ENCODE measurements around the gene MMS19. TPM values are rescaled to one million over a fixed set of nuclear protein-coding genes. Genes with fewer than 3 reads are reported as not detected.

Gene MMS19
- total RNA-seq, 2 experiments from 2014 or later = 60.6 to 66.3 TPM

DNA sequence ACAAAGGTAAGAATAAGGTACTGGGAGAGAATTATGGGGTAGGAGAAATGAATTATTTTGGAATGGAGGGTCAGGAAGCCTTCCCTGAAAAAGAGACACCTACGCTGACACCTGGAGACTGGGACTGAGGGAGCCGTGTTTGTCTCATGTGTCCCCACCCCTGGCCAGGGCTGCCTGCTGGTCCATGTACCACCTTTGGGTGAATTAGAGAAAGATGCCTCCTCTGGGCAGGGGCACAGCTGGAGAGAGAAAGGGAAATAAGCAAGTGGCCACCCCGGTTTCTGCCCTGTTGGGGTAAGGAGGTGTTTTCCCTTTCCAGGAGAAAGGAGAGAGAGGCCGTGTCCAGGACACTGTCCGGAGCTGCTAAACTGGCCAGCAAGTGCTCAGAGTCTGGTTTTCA, 22.3 kb upstream of the MMS19 start:
- DNase-seq = no peak
- no peak overlapping the region for H3K4me3 Mint-ChIP-seq
- H3K27me3 Mint-ChIP-seq = peaks cover 17% of the 10 kb centered on the region
- POLR2A ChIA-PET = no interaction called here
- H3K27ac Mint-ChIP-seq = no peak overlapping the region
- CTCF ChIA-PET = no interaction called here
- no peaks in the 10 kb centered on the region for H3K9me3 Mint-ChIP-seq
- H3K36me3 Mint-ChIP-seq (ENCODE audit: low read depth) = no peaks in the 10 kb centered on the region
- H3K4me1 Mint-ChIP-seq = no peaks in the 10 kb centered on the region

DNA sequence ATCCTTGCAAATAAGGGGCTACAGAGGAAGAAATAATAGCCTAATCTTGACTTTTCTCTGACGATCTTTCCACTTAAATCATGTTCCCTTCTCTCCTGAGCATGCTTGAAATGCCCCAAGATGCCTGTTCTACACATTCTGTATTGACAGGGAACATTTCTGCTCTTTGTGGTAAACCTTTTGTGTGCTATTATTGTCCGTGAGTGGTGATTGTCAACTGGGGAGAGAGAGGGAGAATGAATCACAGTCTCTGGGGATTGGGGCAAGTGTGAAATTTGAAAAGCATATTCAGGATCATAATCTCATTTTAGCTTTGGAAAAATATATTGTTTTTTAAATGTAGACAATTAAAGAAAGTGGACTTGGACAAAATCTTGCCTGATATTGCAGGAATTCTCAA, 21.1 kb upstream of the MMS19 start:
- CTCF ChIA-PET = no interaction called here
- no peak overlapping the region for H3K27ac Mint-ChIP-seq
- no peaks in the 10 kb centered on the region for H3K9me3 Mint-ChIP-seq
- DNase-seq = no peak
- H3K36me3 Mint-ChIP-seq (ENCODE audit: low read depth) = no peaks in the 10 kb centered on the region
- POLR2A ChIA-PET = no interaction called here
- H3K27me3 Mint-ChIP-seq = peaks cover 25% of the 10 kb centered on the region
- H3K4me3 Mint-ChIP-seq = no peak overlapping the region
- H3K4me1 Mint-ChIP-seq = no peaks in the 10 kb centered on the region

DNA sequence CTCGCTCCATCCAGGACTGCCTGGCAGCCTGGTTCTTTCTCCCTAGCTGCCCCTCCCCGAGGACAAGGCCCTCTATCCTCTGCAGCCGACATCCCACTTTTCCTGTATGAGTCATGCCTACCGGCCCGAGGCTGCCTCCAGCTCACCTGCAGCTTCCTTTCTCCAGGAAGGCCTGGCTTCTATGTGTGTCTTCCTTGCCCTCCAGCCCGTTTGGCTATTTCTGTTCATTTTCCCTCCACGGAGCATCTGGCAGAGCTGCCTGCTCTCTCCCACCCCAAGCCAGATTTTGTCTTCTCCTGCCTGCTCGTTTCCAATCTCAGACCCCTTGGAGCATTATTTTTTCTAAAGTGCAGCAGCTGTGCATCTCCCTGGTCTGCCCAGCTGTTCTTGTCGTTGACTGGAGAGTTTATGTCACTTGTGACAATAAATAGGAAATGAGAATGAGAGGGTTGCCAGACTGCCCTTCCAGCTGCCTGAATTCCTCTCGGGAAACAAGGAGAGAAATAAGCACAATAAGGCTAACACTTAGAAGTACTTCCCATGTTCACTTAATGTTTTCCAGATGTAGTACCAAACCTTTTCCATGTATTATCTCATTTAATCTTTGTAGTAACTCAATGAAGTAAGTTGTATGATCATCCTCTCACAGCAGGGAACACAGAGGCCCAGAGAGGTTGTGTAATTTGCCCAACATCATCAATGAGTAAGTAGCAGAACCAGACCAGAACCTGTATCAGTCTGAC, 20.2 kb upstream of the MMS19 start:
- H3K27me3 Mint-ChIP-seq = peaks cover 30% of the 10 kb centered on the region
- no peak overlapping the region for H3K27ac Mint-ChIP-seq
- H3K4me1 Mint-ChIP-seq = no peaks in the 10 kb centered on the region
- DNase-seq = no peak
- H3K9me3 Mint-ChIP-seq = no peaks in the 10 kb centered on the region
- ChIA-PET CTCF (no interaction called here), POLR2A (no interaction called here)
- H3K36me3 Mint-ChIP-seq (ENCODE audit: low read depth) = no peaks in the 10 kb centered on the region
- H3K4me3 Mint-ChIP-seq = no peak overlapping the region

DNA sequence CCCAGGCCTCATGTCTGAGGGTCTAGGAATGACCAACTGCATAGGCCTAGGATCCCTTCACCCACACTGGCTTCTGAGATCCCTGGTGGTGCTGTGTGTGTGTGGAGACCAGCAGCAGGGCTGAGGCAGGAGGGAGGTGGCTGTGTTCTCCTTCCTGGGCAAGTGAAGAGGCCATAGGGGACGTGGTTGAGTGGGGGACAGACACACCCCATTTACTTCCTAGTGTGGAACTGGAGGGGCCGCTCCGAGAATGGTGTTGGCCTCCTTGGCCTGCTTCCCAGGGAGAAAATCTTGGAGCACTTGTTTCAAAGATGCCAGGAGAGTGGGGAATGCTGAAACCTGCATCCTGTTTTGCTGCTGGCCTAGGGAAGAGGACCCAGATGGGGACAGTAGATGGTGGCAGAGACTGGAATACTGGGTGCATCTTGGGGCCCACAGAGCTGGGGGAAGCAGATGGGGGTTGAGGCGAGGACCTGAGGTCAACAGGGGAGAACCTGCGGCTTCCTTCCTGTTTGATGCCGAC, 19.6 kb upstream of the MMS19 start:
- Mint-ChIP-seq H3K27ac (no peak overlapping the region), H3K9me3 (no peaks in the 10 kb centered on the region), H3K27me3 (peaks cover 31% of the 10 kb centered on the region), H3K36me3 (ENCODE audit: low read depth) (no peaks in the 10 kb centered on the region), H3K4me3 (no peak overlapping the region), H3K4me1 (no peaks in the 10 kb centered on the region)
- POLR2A ChIA-PET = no interaction called here
- CTCF ChIA-PET = no interaction called here
- DNase-seq = no peak

DNA sequence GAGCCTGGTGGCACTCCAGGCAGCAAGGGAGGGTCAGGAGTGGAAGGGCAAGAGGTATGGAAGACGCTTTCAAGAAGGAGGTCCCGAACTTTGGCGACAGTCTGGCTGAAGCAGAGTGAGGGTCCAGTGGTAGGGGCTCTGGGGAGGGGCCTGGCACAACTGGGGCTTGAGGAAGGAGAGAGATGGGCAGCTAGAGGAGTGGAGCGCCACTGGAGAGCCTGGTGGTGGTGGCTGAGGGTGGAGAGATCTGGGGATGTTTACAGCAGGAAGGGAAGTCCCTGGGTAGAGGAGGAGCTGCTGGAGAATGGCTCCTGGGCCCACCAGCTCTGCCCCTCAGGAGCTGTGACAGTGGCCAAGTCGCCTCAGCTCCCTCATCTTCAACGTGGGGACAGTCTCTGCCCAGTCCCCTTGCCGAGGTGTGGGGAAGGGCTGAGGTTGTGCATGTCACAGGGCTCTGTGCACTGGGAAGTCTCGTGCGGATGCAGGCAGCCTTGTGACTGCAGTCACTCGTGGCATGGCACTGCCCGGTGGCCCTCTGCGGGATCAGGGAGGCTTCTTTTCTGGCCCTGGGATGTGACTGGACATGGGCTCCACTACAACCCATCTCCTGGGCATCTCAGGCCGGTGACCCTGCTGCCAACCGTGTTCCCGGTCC, 19.0 kb upstream of the MMS19 start:
- H3K27me3 Mint-ChIP-seq = peaks cover 27% of the 10 kb centered on the region
- no peaks in the 10 kb centered on the region for H3K9me3 Mint-ChIP-seq
- ChIA-PET POLR2A (no interaction called here), CTCF (no interaction called here)
- no peaks in the 10 kb centered on the region for H3K4me1 Mint-ChIP-seq
- H3K27ac Mint-ChIP-seq = no peak overlapping the region
- no peak for DNase-seq
- H3K36me3 Mint-ChIP-seq (ENCODE audit: low read depth) = no peaks in the 10 kb centered on the region
- no peak overlapping the region for H3K4me3 Mint-ChIP-seq

DNA sequence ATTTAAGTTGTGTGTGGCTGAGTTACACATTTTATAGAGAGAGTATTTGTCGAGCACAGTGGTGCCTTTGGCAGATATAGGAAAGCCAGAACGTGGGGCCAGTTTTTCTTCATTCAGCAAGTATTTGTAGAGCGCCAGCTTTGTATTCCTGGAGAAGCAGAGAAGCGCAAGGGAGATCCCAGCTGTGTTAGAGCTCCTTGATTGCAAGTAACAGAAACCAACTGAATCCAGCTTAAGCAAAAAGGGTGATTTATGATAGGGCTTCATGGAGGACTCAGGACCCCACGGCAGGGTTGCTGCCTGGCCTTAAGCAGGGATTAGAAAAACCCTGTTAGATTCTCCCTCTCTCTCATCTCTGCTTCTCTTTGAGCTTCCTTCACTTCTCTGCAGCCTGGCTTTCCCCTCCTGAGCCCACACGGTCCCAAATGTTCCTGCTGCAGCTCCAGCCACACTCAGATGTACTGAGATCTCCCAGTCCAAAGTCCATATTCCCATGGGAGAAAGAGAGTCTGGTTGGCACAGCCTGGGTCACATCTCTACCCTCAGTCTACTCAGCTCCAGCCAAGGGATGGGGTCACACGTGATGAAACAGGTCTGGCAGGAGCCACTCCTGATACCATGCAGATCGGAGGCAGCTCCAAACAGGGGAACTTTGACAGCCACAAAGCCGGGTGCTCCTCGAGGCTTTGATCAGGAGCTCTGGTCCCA, 17.2 kb upstream of the MMS19 start:
- ChIA-PET CTCF (interaction anchor here (1.5 kb wide), 1 partner anchor 18 kb away, joined by 9 read pairs; no protein-coding TSS in a partner anchor), POLR2A (no interaction called here)
- no peaks in the 10 kb centered on the region for H3K9me3 Mint-ChIP-seq
- H3K4me3 Mint-ChIP-seq = no peak overlapping the region
- no peaks in the 10 kb centered on the region for H3K36me3 Mint-ChIP-seq (ENCODE audit: low read depth)
- H3K27me3 Mint-ChIP-seq = peaks cover 26% of the 10 kb centered on the region
- H3K27ac Mint-ChIP-seq = no peak overlapping the region
- no peak for DNase-seq
- H3K4me1 Mint-ChIP-seq = no peaks in the 10 kb centered on the region

DNA sequence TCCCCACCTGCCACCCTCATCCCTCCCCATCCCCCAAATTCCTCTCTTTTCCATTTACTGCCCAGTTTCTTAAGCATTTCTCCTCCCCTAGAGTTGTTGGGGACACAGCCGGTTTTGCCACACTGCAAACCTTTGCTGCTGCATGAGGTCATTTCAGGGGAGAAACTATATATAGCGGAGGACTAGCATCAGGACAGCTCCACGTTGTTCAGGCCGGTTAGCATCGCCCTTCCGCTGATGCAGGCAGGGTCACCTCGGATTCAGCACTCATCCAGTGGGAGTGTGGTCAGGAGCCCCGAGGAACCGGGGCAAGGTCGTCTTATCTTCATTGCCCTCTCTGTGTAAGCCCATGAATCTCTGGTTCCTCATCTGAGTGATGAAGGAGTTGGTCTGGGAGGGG, 16.1 kb upstream of the MMS19 start:
- H3K27ac Mint-ChIP-seq = no peak overlapping the region
- ChIA-PET CTCF (interaction anchor here (1.5 kb wide), 1 partner anchor 19 kb away, joined by 9 read pairs; no protein-coding TSS in a partner anchor), POLR2A (no interaction called here)
- H3K27me3 Mint-ChIP-seq = peaks cover 22% of the 10 kb centered on the region
- no peaks in the 10 kb centered on the region for H3K4me1 Mint-ChIP-seq
- H3K9me3 Mint-ChIP-seq = no peaks in the 10 kb centered on the region
- no peaks in the 10 kb centered on the region for H3K36me3 Mint-ChIP-seq (ENCODE audit: low read depth)
- no peak overlapping the region for H3K4me3 Mint-ChIP-seq
- DNase-seq = no peak

DNA sequence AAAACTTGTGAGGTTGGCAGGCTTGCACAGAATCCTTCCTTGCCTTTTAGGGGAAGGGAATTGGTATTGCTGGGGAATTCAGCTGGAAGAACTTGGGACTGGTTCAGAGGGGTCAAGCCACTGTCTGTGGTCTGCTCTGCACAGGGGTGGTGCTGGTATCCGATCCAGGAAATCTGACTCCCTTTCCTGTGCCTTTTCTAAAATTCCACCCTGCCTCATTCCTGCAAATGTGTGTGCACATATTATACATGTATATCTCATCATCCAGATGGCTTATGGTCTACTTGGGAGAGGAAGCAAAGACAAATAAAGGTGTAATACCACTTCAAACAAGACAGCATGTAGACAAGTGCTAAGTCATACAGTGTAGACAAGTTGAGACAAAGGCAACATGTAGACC, 14.8 kb upstream of the MMS19 start:
- POLR2A ChIA-PET = no interaction called here
- H3K36me3 Mint-ChIP-seq (ENCODE audit: low read depth) = no peaks in the 10 kb centered on the region
- H3K4me1 Mint-ChIP-seq = no peaks in the 10 kb centered on the region

DNA sequence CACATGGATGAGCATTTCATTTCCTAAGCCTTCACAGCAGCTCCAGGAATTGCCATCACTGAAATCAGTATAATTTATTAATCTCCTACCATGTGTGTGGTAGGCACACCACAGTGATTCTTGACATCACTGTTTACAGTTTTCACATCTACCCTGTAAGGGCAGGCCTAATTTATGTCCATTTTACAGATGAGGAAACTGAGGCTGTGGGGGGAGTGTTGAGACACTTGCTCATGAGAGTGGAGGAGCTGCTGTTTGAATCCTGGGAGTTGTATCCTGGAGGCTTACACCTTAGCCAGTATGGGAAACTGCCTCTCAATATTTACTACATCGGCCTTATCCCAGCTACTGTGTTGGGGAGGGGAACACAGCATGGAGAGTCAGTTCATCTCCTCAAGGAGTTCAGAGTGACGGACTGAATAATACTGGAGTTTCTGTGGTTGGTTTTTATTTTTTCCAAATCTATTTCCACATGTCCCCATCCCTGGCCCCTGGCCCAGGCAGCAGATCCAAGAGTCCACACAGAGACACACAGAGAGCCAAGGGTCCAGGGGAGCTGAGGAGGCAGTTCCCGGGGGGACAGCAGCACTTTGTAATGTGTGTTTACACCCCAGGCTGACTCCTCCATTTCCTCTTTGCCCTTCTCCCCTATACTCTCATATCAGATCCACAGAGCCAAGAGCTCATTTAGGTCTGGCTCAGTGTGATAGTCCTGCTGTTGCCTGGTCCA, 13.7 kb upstream of the MMS19 start:
- Mint-ChIP-seq H3K27ac (no peak overlapping the region), H3K4me3 (no peak overlapping the region), H3K4me1 (no peaks in the 10 kb centered on the region), H3K27me3 (peaks cover 26% of the 10 kb centered on the region), H3K9me3 (no peaks in the 10 kb centered on the region), H3K36me3 (ENCODE audit: low read depth) (no peaks in the 10 kb centered on the region)
- POLR2A ChIA-PET = no interaction called here
- no peak for DNase-seq
- CTCF ChIA-PET = no interaction called here

More for the DNA sequence above, 14.8 kb upstream of the MMS19 start:
- no peak overlapping the region for H3K27ac Mint-ChIP-seq
- CTCF ChIA-PET = no interaction called here
- H3K9me3 Mint-ChIP-seq = no peaks in the 10 kb centered on the region
- no peak overlapping the region for H3K4me3 Mint-ChIP-seq
- H3K27me3 Mint-ChIP-seq = peaks cover 25% of the 10 kb centered on the region
- DNase-seq = no peak

DNA sequence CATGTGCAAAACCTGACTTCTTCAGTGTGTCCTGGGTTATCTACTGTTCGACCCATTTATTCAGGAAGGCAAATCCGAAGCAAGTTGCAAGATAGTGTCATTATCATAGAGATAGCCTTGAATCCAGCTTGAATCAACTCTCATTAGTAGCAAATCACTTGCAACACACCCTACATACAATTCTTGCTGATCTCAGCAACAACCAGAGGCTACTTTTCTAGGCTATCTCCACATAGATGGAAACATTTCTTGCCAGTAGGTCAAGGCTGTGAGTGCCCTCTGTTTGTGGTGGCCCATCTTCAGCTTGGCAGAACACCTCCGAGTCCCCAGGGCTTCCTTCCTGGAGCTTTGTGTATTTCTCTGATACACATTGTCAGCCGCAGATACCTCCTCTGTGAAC, 12.5 kb upstream of the MMS19 start:
- no peaks in the 10 kb centered on the region for H3K9me3 Mint-ChIP-seq
- DNase-seq = no peak

DNA sequence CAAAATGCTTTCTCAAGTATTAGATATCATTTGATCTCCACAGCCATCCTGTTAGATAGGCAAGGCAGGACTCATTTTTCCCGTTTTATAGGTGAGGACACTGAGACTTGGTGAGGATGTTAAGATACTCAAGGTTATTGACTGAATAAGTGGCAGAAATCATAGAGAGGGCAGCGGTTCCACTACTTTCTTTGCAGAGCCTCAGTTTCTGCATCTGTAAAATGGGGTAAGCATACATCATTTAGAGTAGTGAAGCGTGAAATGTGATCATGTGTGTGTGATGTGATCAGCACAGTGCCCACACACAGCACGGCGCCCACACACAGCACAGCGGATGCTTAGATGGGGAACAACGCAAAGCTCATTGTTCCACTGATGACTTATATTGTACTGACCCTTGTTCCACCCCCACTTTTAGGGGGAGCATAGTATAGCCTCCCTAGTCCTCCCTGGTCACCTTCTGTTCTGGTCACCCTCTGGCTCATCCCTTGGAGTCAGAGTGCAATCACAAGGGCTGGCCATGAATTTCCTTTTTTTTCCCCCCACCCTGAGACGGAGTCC, 11.0 kb upstream of the MMS19 start:
- no peak overlapping the region for H3K27ac Mint-ChIP-seq
- DNase-seq = no peak
- H3K4me3 Mint-ChIP-seq = no peak overlapping the region
- no peaks in the 10 kb centered on the region for H3K4me1 Mint-ChIP-seq
- ChIA-PET POLR2A (no interaction called here), CTCF (no interaction called here)
- peaks cover 19% of the 10 kb centered on the region for H3K27me3 Mint-ChIP-seq
- H3K9me3 Mint-ChIP-seq = no peaks in the 10 kb centered on the region
- H3K36me3 Mint-ChIP-seq (ENCODE audit: low read depth) = no peaks in the 10 kb centered on the region

More for the DNA sequence above, 12.5 kb upstream of the MMS19 start:
- Mint-ChIP-seq H3K27ac (no peak overlapping the region), H3K36me3 (ENCODE audit: low read depth) (no peaks in the 10 kb centered on the region), H3K27me3 (peaks cover 29% of the 10 kb centered on the region), H3K4me3 (no peak overlapping the region), H3K4me1 (no peaks in the 10 kb centered on the region)
- ChIA-PET CTCF (no interaction called here), POLR2A (no interaction called here)

DNA sequence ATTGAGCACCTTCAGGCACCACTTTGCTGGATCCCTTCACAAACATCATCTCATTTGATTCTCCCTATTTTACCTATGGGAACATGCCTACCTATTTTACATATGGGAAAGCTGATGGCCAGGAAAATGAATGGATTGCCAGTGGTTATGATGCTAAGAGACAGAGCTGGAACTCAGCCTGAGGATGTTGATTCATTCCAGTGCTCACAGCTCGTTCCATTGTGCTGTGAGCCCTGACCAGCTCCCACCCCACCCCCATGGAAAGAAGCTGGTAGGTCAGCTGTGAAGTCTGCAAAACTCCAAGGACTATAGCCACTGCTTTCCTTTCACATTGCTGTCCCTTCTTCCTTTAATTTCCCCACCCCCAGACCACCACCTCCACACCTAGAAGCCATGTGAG, 10.1 kb upstream of the MMS19 start:
- Mint-ChIP-seq H3K4me1 (no peaks in the 10 kb centered on the region), H3K36me3 (ENCODE audit: low read depth) (no peaks in the 10 kb centered on the region), H3K27ac (no peak overlapping the region), H3K27me3 (peaks cover 17% of the 10 kb centered on the region), H3K4me3 (no peak overlapping the region), H3K9me3 (no peaks in the 10 kb centered on the region)
- CTCF ChIA-PET = no interaction called here
- POLR2A ChIA-PET = interaction anchor here (0.7 kb wide), 1 partner anchor 9 kb away, joined by 3 read pairs; no protein-coding TSS in a partner anchor
- DNase-seq = no peak
